Midbrain (tissue), 1 donor: Measurements from ENCODE around the gene HCN2.

Source experiments
- DNase-seq: peaks from one replicate; lab custom pipeline; 2025; lab: John Stamatoyannopoulos, UW

HCN2 gene

GRCh38 chr19:656751-657559, 67.3 kb downstream of the HCN2 start:
- DNase-seq, result no peak

GRCh38 chr19:657611-658010, 67.9 kb downstream of the HCN2 start:
- DNase-seq, result no peak

- DNase-seq, result no peak
Measured at GRCh38 chr19:658059-658839, 68.6 kb downstream of the HCN2 start.

GRCh38 chr19:658916-659839, 69.5 kb downstream of the HCN2 start:
- no peak for DNase-seq

GRCh38 chr19:660793-661426, 71.2 kb downstream of the HCN2 start:
- DNase-seq, result no peak

GRCh38 chr19:661427-662196, 71.9 kb downstream of the HCN2 start:
- no peak for DNase-seq

GRCh38 chr19:662207-662961, 72.7 kb downstream of the HCN2 start:
- DNase-seq, result no peak

GRCh38 chr19:662962-663681, 73.4 kb downstream of the HCN2 start, which contains the start of gene RNF126:
Gene RNF126 (minus strand): TSS chr19:663214. CDS start chr19:663121, 93 bp downstream.
- peak; percentile 90 for DNase-seq

- no peak for DNase-seq
Measured at GRCh38 chr19:663682-664117, 74.0 kb downstream of the HCN2 start.

GRCh38 chr19:664913-665443, 75.3 kb downstream of the HCN2 start:
- DNase-seq, result peak; percentile 80
